ENCODE measurements around the gene PARP3. TPM values are rescaled to one million over a fixed set of nuclear protein-coding genes. Genes with fewer than 3 reads are reported as not detected.
"Not testable (repeated sequence)": the region's sequence is repeated elsewhere in the genome, so short reads cannot be mapped to it uniquely, and the experiment has no call there.

PARP3 gene
- 10 to 100 TPM; 10.6 to 12.2 TPM for total RNA-seq

GRCh38 chr3:51941798-51942602 lies at the start of gene PARP3, which contains the start of gene RRP9:
PARP3 (plus strand) TSS chr3:51942363; CDS start chr3:51943356, 993 bp downstream.
RRP9 (minus strand) TSS chr3:51941904; CDS start chr3:51941867, 37 bp downstream.
- no peaks in the 10 kb centered on the region for H3K9me3 Mint-ChIP-seq (ENCODE audit: low read depth)

DNA sequence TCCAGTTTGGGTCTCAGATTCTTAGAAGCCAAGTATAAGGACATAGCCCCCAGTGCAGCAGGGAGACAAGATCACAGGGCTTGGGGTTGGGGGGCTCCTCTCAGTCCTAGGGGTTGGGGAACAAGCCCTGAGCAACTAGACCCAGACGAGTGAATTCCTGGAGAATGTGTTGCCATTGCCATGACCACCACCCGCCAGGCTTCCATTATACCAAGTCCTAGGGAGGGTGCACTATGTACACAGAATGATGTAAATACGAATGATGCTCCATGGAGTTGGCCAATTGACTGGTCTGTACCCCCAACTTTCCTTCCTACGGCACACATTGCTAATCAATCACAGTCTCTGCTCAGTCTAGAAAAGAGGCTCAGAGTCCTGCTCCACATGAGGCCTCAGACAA lies 47.8 kb upstream of the PARP3 start:
- Mint-ChIP-seq H3K9me3 (ENCODE audit: low read depth) (no peaks in the 10 kb centered on the region), H3K27ac (no peak overlapping the region), H3K36me3 (ENCODE audit: low read depth) (no peaks in the 10 kb centered on the region), H3K4me1 (peaks cover 8% of the 10 kb centered on the region), H3K4me3 (no peak overlapping the region), H3K27me3 (peaks cover 15% of the 10 kb centered on the region)
- POLR2A ChIA-PET: no interaction called here
- ATAC-seq (no peak), DNase-seq (no peak)
- CTCF ChIA-PET: interaction anchor here (0.7 kb wide), 1 partner anchor 96 kb away, joined by 3 read pairs; no protein-coding TSS in a partner anchor
- intact Hi-C loops (cut with DNase I, micrococcal nuclease): no loop called here

More at GRCh38 chr3:51941798-51942602, at the start of gene PARP3, which contains the start of gene RRP9:
- CTCF ChIA-PET: interaction anchor here (0.5 to 3.3 kb wide), 33 partner anchors 9 to 489 kb away, joined by 3 to 30 read pairs (median 4); partner anchors contain the start of genes ABHD14A, ABHD14B, DUSP7 and GPR62
- peak within 1 kb of the TSS; percentile 83 for H3K27ac Mint-ChIP-seq
- H3K36me3 Mint-ChIP-seq (ENCODE audit: low read depth): peaks cover 20% of the 10 kb centered on the region
- DNase-seq: peak; percentile 100
- peak within 1 kb of the TSS; percentile 84 for H3K4me3 Mint-ChIP-seq
- H3K4me1 Mint-ChIP-seq: peaks cover 33% of the 10 kb centered on the region
- ATAC-seq: peak; percentile 95
- POLR2A ChIA-PET: interaction anchor here (0.6 to 1.1 kb wide), 8 partner anchors 27 to 1374 kb away, joined by 3 to 13 read pairs (median 3); partner anchors contain the start of genes ABHD14A, ACY1, C3orf18 and DUSP7
- intact Hi-C loops (cut with DNase I, micrococcal nuclease): loop anchor here (1.0 to 10.0 kb wide), 23 partner anchors 25 to 1645 kb away; partner anchors contain the start of genes ABHD14B (in 2 of the 2), ACY1 (in 2 of the 2), ALAS1 (in 1 of the 2) and CISH (in 1 of the 2)
- no peaks in the 10 kb centered on the region for H3K27me3 Mint-ChIP-seq

GRCh38 chr3:51894939-51895338 lies 47.2 kb upstream of the PARP3 start:
- no peaks in the 10 kb centered on the region for H3K36me3 Mint-ChIP-seq (ENCODE audit: low read depth)
- no peaks in the 10 kb centered on the region for H3K9me3 Mint-ChIP-seq (ENCODE audit: low read depth)
- no peak overlapping the region for H3K4me3 Mint-ChIP-seq
- ATAC-seq (no peak), DNase-seq (no peak)
- H3K27me3 Mint-ChIP-seq: peaks cover 15% of the 10 kb centered on the region
- intact Hi-C loops (cut with DNase I, micrococcal nuclease): no loop called here
- ChIA-PET POLR2A (no interaction called here), CTCF (no interaction called here)
- H3K27ac Mint-ChIP-seq: no peak overlapping the region
- peaks cover 9% of the 10 kb centered on the region for H3K4me1 Mint-ChIP-seq

DNA sequence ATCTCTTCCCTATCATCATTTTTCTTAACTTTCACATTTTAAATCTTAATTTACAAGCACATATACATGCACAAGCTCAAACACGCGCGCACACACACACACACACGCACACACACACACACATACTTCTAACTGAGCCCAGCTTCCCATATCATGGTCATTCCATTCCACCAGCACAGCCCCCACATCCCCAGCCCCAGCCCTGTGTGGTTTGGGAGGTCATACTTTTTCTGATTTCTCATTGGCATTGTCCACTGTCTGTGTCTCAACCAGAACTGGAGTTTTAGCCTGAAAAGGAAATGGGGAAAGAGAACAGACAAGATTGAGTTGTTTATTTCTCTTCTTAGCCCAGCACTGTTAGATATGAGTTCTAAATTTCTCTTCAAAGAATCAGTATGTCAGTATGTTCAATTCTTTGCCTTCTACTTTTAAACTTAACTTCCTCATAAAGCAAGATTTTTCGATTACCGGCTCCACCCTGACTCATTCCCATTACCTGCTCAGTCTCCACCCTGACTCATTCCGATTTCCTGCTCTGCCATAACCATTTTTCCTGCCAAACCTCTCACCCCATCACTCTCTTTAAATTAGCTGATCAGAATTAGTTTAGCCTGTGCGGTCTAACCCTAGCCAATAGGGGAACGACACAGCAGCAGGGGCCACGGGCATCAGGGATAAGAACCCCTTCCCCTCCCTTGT lies 45.4 kb upstream of the PARP3 start:
- no peaks in the 10 kb centered on the region for H3K36me3 Mint-ChIP-seq (ENCODE audit: low read depth)
- H3K4me1 Mint-ChIP-seq: peaks cover 7% of the 10 kb centered on the region
- CTCF ChIA-PET: no interaction called here
- ATAC-seq (no peak), DNase-seq (no peak)
- H3K27me3 Mint-ChIP-seq: peaks cover 24% of the 10 kb centered on the region
- no peaks in the 10 kb centered on the region for H3K9me3 Mint-ChIP-seq (ENCODE audit: low read depth)
- intact Hi-C loops (cut with DNase I, micrococcal nuclease): no loop called here
- no peak overlapping the region for H3K4me3 Mint-ChIP-seq
- POLR2A ChIA-PET: no interaction called here
- no peak overlapping the region for H3K27ac Mint-ChIP-seq

DNA sequence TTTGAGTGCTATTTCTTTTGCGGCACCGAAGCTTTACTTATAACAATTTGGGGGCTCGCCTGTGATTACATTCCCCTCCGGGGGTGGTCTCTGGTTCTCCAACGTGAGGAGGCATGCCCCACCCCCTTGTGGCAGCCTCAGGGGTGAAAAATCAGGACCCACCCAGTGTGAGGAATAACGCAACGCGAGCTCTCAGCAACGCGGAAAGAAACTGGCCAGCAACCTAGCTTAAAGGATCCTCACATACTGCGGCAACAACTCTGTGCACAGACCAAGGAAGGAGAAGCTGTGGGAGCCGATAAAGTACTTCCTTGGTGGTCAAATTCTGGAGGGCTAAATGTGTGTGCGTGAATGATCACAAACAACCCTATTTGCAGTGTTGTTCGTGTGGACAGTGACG lies 44.8 kb upstream of the PARP3 start:
- H3K36me3 Mint-ChIP-seq (ENCODE audit: low read depth): no peaks in the 10 kb centered on the region
- DNase-seq (no peak), ATAC-seq (no peak)
- intact Hi-C loops (cut with DNase I, micrococcal nuclease): no loop called here
- ChIA-PET CTCF (no interaction called here), POLR2A (no interaction called here)
- peaks cover 9% of the 10 kb centered on the region for H3K4me1 Mint-ChIP-seq
- no peak overlapping the region for H3K4me3 Mint-ChIP-seq
- H3K27ac Mint-ChIP-seq: no peak overlapping the region
- H3K9me3 Mint-ChIP-seq (ENCODE audit: low read depth): no peaks in the 10 kb centered on the region
- H3K27me3 Mint-ChIP-seq: peaks cover 26% of the 10 kb centered on the region

- DNase-seq: peak; percentile 8
- POLR2A ChIA-PET; H3K27ac Mint-ChIP-seq; H3K9me3 Mint-ChIP-seq (ENCODE audit: low read depth); H3K36me3 Mint-ChIP-seq (ENCODE audit: low read depth); CTCF ChIA-PET; ATAC-seq; H3K4me3 Mint-ChIP-seq; intact Hi-C loops (cut with DNase I, micrococcal nuclease): not testable (repeated sequence)
- H3K4me1 Mint-ChIP-seq: peaks cover 13% of the 10 kb centered on the region
- peaks cover 31% of the 10 kb centered on the region for H3K27me3 Mint-ChIP-seq
These were observed 42.1 kb upstream of the PARP3 start for GRCh38 chr3:51900043-51900442.

GRCh38 chr3:51902361-51902760 lies 39.8 kb upstream of the PARP3 start:
- ATAC-seq (peak; percentile 71), DNase-seq (peak; percentile 67)
- H3K27ac Mint-ChIP-seq; CTCF ChIA-PET; intact Hi-C loops (cut with DNase I, micrococcal nuclease); POLR2A ChIA-PET; H3K36me3 Mint-ChIP-seq (ENCODE audit: low read depth); H3K9me3 Mint-ChIP-seq (ENCODE audit: low read depth): not testable (repeated sequence)
- Mint-ChIP-seq H3K27me3 (peaks cover 23% of the 10 kb centered on the region), H3K4me3 (peak overlapping the region; percentile 3), H3K4me1 (peaks cover 13% of the 10 kb centered on the region)

- peaks cover 18% of the 10 kb centered on the region for H3K27me3 Mint-ChIP-seq
- no peak overlapping the region for H3K27ac Mint-ChIP-seq
- CTCF ChIA-PET: interaction anchor here (0.6 kb wide), 1 partner anchor 338 kb away, joined by 5 read pairs; no protein-coding TSS in a partner anchor
- H3K4me3 Mint-ChIP-seq: no peak overlapping the region
- intact Hi-C loops (cut with DNase I, micrococcal nuclease): no loop called here
- peaks cover 13% of the 10 kb centered on the region for H3K4me1 Mint-ChIP-seq
- no peaks in the 10 kb centered on the region for H3K36me3 Mint-ChIP-seq (ENCODE audit: low read depth)
- DNase-seq (no peak), ATAC-seq (no peak)
- POLR2A ChIA-PET: no interaction called here
- peaks cover 6% of the 10 kb centered on the region for H3K9me3 Mint-ChIP-seq (ENCODE audit: low read depth)
These were observed 37.9 kb upstream of the PARP3 start for GRCh38 chr3:51904034-51904823.

DNA sequence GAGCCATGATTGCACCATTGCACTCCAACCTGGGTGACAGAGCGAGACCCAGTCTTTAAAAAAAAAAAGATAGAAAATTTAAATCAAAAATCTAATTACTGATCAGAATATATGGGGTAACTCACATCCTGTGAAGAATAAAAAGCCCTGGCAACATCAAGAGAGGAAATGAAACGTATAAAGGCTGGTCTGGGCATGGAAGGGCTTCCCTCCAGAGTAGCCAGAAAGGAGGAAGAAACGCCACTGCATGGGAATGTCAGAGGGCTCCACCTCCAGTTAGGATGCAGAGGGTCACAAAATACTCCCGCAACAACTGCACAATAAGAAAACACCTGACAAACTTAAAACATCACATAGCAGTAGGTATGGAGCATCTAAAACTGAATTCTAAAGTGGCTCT lies 34.1 kb upstream of the PARP3 start:
- DNase-seq (no peak), ATAC-seq (no peak)
- ChIA-PET POLR2A (no interaction called here), CTCF (no interaction called here)
- Mint-ChIP-seq H3K4me1 (peaks cover under 1% of the 10 kb centered on the region), H3K9me3 (ENCODE audit: low read depth) (peaks cover 6% of the 10 kb centered on the region), H3K27ac (no peak overlapping the region), H3K4me3 (no peak overlapping the region), H3K36me3 (ENCODE audit: low read depth) (no peaks in the 10 kb centered on the region), H3K27me3 (peaks cover 5% of the 10 kb centered on the region)
- intact Hi-C loops (cut with DNase I, micrococcal nuclease): no loop called here

GRCh38 chr3:51916418-51916817 lies 25.7 kb upstream of the PARP3 start:
- H3K36me3 Mint-ChIP-seq (ENCODE audit: low read depth): no peaks in the 10 kb centered on the region
- ChIA-PET POLR2A (no interaction called here), CTCF (no interaction called here)
- H3K4me1 Mint-ChIP-seq: no peaks in the 10 kb centered on the region
- no peak overlapping the region for H3K4me3 Mint-ChIP-seq
- no peaks in the 10 kb centered on the region for H3K9me3 Mint-ChIP-seq (ENCODE audit: low read depth)
- intact Hi-C loops (cut with DNase I, micrococcal nuclease): no loop called here
- ATAC-seq (no peak), DNase-seq (no peak)
- H3K27ac Mint-ChIP-seq: no peak overlapping the region
- peaks cover 6% of the 10 kb centered on the region for H3K27me3 Mint-ChIP-seq

DNA sequence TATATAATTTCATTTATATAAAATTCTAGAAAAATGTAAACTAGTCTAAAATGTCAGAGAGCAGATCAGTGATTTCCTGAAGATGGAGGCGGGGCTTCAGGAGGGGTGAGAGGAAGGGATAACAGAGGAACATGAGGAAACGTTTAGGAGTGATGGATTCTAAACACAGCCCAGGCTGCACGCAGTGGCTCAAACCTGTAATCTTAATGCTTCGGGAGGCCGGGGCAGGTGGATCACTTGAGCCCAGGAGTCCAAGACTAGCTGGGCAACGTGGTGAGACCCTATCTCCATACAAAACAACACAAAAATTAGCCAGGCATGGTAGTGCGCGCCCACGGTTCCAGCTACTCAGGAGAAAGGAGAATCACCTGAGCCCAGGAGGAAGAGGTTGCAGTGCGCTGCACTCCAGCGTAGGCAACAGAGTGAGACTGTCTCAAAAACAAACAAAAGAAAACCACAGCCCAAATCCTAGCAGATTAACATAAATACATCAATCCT lies 21.0 kb upstream of the PARP3 start:
- intact Hi-C loops (cut with DNase I, micrococcal nuclease): no loop called here

More for the DNA sequence above, 21.0 kb upstream of the PARP3 start:
- ChIA-PET POLR2A (no interaction called here), CTCF (interaction anchor here (1.4 kb wide), 1 partner anchor 20 kb away, joined by 4 read pairs; the partner anchor contains the start of gene RRP9)
- no peaks in the 10 kb centered on the region for H3K9me3 Mint-ChIP-seq (ENCODE audit: low read depth)
- no peak overlapping the region for H3K4me3 Mint-ChIP-seq
- DNase-seq: no peak
- H3K27ac Mint-ChIP-seq: no peak overlapping the region
- no peak for ATAC-seq
- no peaks in the 10 kb centered on the region for H3K36me3 Mint-ChIP-seq (ENCODE audit: low read depth)
- H3K27me3 Mint-ChIP-seq: peaks cover 7% of the 10 kb centered on the region
- no peaks in the 10 kb centered on the region for H3K4me1 Mint-ChIP-seq
